Astrocyte of the spinal cord (primary cell): ENCODE measurements around the gene HOXA1.
"Not testable (repeated sequence)": the region's sequence is repeated elsewhere in the genome, so short reads cannot be mapped to it uniquely, and the experiment has no call there.

Source experiments
- DNase-seq: peaks from one replicate; pipeline ENCODE4 v3.0.0; 2011; ENCODE audit warnings: low read depth, low spot score
- H3K4me3 ChIP-seq: 2 replicates; pipeline ENCODE4 v1.5.1; 2011; ENCODE audit warnings: low read depth, mild to moderate bottlenecking, low read length, moderate library complexity
- in situ Hi-C: cut with HindIII; loops from 2 replicates; pipeline ENCODE4 v1.10.0; 2017; ENCODE audit warnings: low sequenced_read_pairs
- TF ChIP-seq, protein P1 (sequence below): IDR thresholded peaks from 2 replicates; pipeline ENCODE4 v1.5.1; 2012; ENCODE audit warnings: low read depth, mild to moderate bottlenecking, low read length, inconsistent platforms

The HOXA1 gene

GRCh38 chr7:27048438-27048837, 47.4 kb downstream of the HOXA1 start:
- in situ Hi-C loops = no loop called here
- TF ChIP-seq, protein P1, sequence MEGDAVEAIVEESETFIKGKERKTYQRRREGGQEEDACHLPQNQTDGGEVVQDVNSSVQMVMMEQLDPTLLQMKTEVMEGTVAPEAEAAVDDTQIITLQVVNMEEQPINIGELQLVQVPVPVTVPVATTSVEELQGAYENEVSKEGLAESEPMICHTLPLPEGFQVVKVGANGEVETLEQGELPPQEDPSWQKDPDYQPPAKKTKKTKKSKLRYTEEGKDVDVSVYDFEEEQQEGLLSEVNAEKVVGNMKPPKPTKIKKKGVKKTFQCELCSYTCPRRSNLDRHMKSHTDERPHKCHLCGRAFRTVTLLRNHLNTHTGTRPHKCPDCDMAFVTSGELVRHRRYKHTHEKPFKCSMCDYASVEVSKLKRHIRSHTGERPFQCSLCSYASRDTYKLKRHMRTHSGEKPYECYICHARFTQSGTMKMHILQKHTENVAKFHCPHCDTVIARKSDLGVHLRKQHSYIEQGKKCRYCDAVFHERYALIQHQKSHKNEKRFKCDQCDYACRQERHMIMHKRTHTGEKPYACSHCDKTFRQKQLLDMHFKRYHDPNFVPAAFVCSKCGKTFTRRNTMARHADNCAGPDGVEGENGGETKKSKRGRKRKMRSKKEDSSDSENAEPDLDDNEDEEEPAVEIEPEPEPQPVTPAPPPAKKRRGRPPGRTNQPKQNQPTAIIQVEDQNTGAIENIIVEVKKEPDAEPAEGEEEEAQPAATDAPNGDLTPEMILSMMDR = no peak
- H3K4me3 ChIP-seq = no peak overlapping the region
- DNase-seq = no peak

GRCh38 chr7:27046854-27047549, 48.8 kb downstream of the HOXA1 start:
- DNase-seq = peak; percentile 61
- no peak overlapping the region for H3K4me3 ChIP-seq
- TF ChIP-seq, protein P1 = no peak
- in situ Hi-C loops = no loop called here

GRCh38 chr7:27045972-27046371, 49.8 kb downstream of the HOXA1 start:
- H3K4me3 ChIP-seq, DNase-seq, in situ Hi-C loops: not testable (repeated sequence)

GRCh38 chr7:27045066-27045465, 50.7 kb downstream of the HOXA1 start:
- in situ Hi-C loops, DNase-seq, H3K4me3 ChIP-seq: not testable (repeated sequence)
